Measurements from ENCODE around the gene FEN1.
A peak's percentile ranks its signal among the peaks of the same experiment; 100 is the strongest.

Gene FEN1

GRCh38 chr11:61811831-61812230 lies 19.1 kb downstream of the FEN1 start:
- no peak for TF ChIP-seq CTCF (IDR thresholded peaks at IDR 0.05; ENCODE audit: extremely low read depth, insufficient read depth, missing control alignments)
- DNase-seq (ENCODE audit: low spot score), result no peak
- in situ Hi-C loops (cut with MboI; ENCODE audit: low pct_unique_long_range_greater_than_20kb, low sequenced_read_pairs, unreplicated experiment), result no loop called here

- in situ Hi-C loops (cut with MboI; ENCODE audit: low pct_unique_long_range_greater_than_20kb, low sequenced_read_pairs, unreplicated experiment), result no loop called here
- TF ChIP-seq CTCF (IDR thresholded peaks at IDR 0.05; ENCODE audit: extremely low read depth, insufficient read depth, missing control alignments), result no peak
- no peak for DNase-seq (ENCODE audit: low spot score)
Observed at GRCh38 chr11:61812736-61813411, 20.2 kb downstream of the FEN1 start.

- in situ Hi-C loops (cut with MboI; ENCODE audit: low pct_unique_long_range_greater_than_20kb, low sequenced_read_pairs, unreplicated experiment), result no loop called here
- DNase-seq (ENCODE audit: low spot score), result no peak
- no peak for TF ChIP-seq CTCF (IDR thresholded peaks at IDR 0.05; ENCODE audit: extremely low read depth, insufficient read depth, missing control alignments)
Observed at GRCh38 chr11:61814247-61814957, 21.7 kb downstream of the FEN1 start.

- peak; percentile 95 for DNase-seq (ENCODE audit: low spot score)
- in situ Hi-C loops (cut with MboI; ENCODE audit: low pct_unique_long_range_greater_than_20kb, low sequenced_read_pairs, unreplicated experiment), result no loop called here
- TF ChIP-seq CTCF (IDR thresholded peaks at IDR 0.05; ENCODE audit: extremely low read depth, insufficient read depth, missing control alignments), result no peak
Observed at GRCh38 chr11:61814958-61815789, 22.5 kb downstream of the FEN1 start.

- peak; percentile 74 for DNase-seq (ENCODE audit: low spot score)
- TF ChIP-seq CTCF (IDR thresholded peaks at IDR 0.05; ENCODE audit: extremely low read depth, insufficient read depth, missing control alignments), result no peak
- in situ Hi-C loops (cut with MboI; ENCODE audit: low pct_unique_long_range_greater_than_20kb, low sequenced_read_pairs, unreplicated experiment), result no loop called here
Observed at GRCh38 chr11:61815790-61816735, 23.4 kb downstream of the FEN1 start.
